BLaER1 treated with 17β-estradiol and CSF1 and Interleukin-3, amounts not matched to agents 10 nM and 100 nM (cell line): ENCODE measurements around the gene SPTBN1.

Experiments used
- H3K27ac ChIP-seq, 11 experiments: shearing (Covaris generic); formaldehyde crosslinking; 2 replicates each; pipeline ENCODE4 v1.8.1; 2022
- H3K27me3 ChIP-seq, 11 experiments: shearing (Covaris generic); formaldehyde crosslinking; 2 replicates each; pipeline ENCODE4 v1.8.1; 2022
- H3K36me3 ChIP-seq, 11 experiments: shearing (Covaris generic); formaldehyde crosslinking; 2 replicates each; pipeline ENCODE4 v1.8.1; 2022
- H3K4me1 ChIP-seq, 10 experiments: shearing (Covaris generic); formaldehyde crosslinking; 2 replicates each; pipeline ENCODE4 v1.8.1; 2022
- H3K4me2 ChIP-seq, 11 experiments: shearing (Covaris generic); formaldehyde crosslinking; 2 replicates each; pipeline ENCODE4 v1.8.1; 2022
- H3K4me3 ChIP-seq, 10 experiments: shearing (Covaris generic); formaldehyde crosslinking; 2 replicates each; pipeline ENCODE4 v1.8.1; 2022
- H3K9ac ChIP-seq, 11 experiments: shearing (Covaris generic); formaldehyde crosslinking; 2 replicates each; pipeline ENCODE4 v1.8.1; 2022
- H3K9me3 ChIP-seq, 11 experiments: shearing (Covaris generic); formaldehyde crosslinking; replicated peaks in 1 of 11; 2 replicates each; pipeline ENCODE4 v1.8.1; 2022
- H4K20me1 ChIP-seq, 11 experiments: shearing (Covaris generic); formaldehyde crosslinking; 2 replicates each; pipeline ENCODE4 v1.8.1; 2022
- Cebpa-rat ChIP-seq, 11 experiments: shearing (Covaris generic); IDR thresholded peaks; 2 replicates each; pipeline ENCODE4 v1.8.1; 2022

The SPTBN1 gene

DNA sequence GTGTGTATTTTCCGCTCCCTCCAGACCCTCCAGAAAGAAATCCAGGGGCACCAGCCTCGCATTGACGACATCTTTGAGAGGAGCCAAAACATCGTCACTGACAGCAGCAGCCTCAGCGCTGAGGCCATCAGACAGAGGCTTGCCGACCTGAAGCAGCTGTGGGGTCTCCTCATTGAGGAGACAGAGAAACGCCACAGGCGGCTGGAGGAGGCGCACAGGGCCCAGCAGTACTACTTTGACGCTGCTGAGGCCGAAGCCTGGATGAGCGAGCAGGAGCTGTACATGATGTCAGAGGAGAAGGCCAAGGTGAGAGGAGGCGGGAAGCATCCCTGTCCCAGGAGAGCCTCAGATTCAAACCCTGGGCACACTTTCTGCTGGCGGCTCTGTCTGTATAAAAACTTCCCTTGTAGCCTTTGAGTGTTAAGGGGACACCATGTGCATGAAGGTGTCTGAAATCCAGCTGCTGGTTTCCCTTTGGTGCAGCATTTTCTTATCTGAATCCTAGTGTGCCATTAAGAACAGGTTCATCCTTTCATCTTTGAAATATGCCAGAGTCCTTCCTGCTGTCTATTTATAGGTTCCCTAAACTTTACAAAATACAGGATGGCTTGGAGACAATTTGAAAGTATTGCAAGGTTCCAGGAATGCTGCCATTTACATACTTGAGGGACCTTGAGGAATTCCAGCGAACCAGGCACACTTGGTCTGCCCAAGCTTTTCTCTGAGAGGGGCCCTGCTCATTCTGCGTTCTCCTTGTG lies 190.2 kb downstream of the SPTBN1 start:
- Histone ChIP-seq H3K4me3 (no peak overlapping the region), H4K20me1 (peaks cover 0 to 73% (median 36%) of the 10 kb centered on the region in 11 experiments; a peak in 15 of 22 replicates), H3K9me3 (no peaks in the 10 kb centered on the region), H3K9ac (no peak overlapping the region), H3K36me3 (peaks cover 89 to 100% (median 99%) of the 10 kb centered on the region in 11 experiments), H3K27me3 (no peaks in the 10 kb centered on the region), H3K4me1 (no peaks in the 10 kb centered on the region), H3K4me2 (no peak overlapping the region), H3K27ac (no peak overlapping the region)
- TF ChIP-seq Cebpa-rat (IDR thresholded peaks at IDR 0.05) = no peak

GRCh38 chr2:54648256-54648655 lies 192.1 kb downstream of the SPTBN1 start:
- peaks cover 87 to 100% (median 100%) of the 10 kb centered on the region in 11 experiments for H3K36me3 ChIP-seq
- no peak overlapping the region for H3K9ac ChIP-seq
- H3K27ac ChIP-seq = no peak overlapping the region
- no peak overlapping the region for H3K4me3 ChIP-seq
- H3K4me1 ChIP-seq = no peaks in the 10 kb centered on the region
- no peak overlapping the region for H3K4me2 ChIP-seq
- H3K27me3 ChIP-seq = no peaks in the 10 kb centered on the region
- TF ChIP-seq Cebpa-rat (IDR thresholded peaks at IDR 0.05) = no peak
- H4K20me1 ChIP-seq = peaks cover 0 to 77% (median 34%) of the 10 kb centered on the region in 11 experiments; a peak in 15 of 22 replicates
- no peaks in the 10 kb centered on the region for H3K9me3 ChIP-seq

- no peak overlapping the region for H3K9ac ChIP-seq
- H3K27ac ChIP-seq = no peak overlapping the region
- peaks cover 87 to 100% (median 100%) of the 10 kb centered on the region in 11 experiments for H3K36me3 ChIP-seq
- peaks cover 0 to 83% (median 43%) of the 10 kb centered on the region in 11 experiments; a peak in 15 of 22 replicates for H4K20me1 ChIP-seq
- H3K9me3 ChIP-seq = no peaks in the 10 kb centered on the region
- no peak for TF ChIP-seq Cebpa-rat (IDR thresholded peaks at IDR 0.05)
- no peak overlapping the region for H3K4me3 ChIP-seq
- H3K27me3 ChIP-seq = no peaks in the 10 kb centered on the region
- H3K4me1 ChIP-seq = no peaks in the 10 kb centered on the region
- H3K4me2 ChIP-seq = no peak overlapping the region
Observed at GRCh38 chr2:54649191-54649590, 193.1 kb downstream of the SPTBN1 start.

- H4K20me1 ChIP-seq = peaks cover 0 to 87% (median 43%) of the 10 kb centered on the region in 11 experiments; a peak in 15 of 22 replicates
- H3K4me1 ChIP-seq = no peaks in the 10 kb centered on the region
- H3K36me3 ChIP-seq = peaks cover 87 to 100% (median 100%) of the 10 kb centered on the region in 11 experiments
- H3K4me3 ChIP-seq = no peak overlapping the region
- no peak for TF ChIP-seq Cebpa-rat (IDR thresholded peaks at IDR 0.05)
- H3K27me3 ChIP-seq = no peaks in the 10 kb centered on the region
- H3K9me3 ChIP-seq = no peaks in the 10 kb centered on the region
- no peak overlapping the region for H3K9ac ChIP-seq
- H3K27ac ChIP-seq = no peak overlapping the region
- H3K4me2 ChIP-seq = no peak overlapping the region
Observed at GRCh38 chr2:54649633-54650032, 193.5 kb downstream of the SPTBN1 start.

- Histone ChIP-seq H4K20me1 (peaks cover 0 to 88% (median 43%) of the 10 kb centered on the region in 11 experiments; a peak in 15 of 22 replicates), H3K4me1 (no peaks in the 10 kb centered on the region), H3K9ac (no peak overlapping the region), H3K9me3 (no peaks in the 10 kb centered on the region), H3K27ac (no peak overlapping the region), H3K36me3 (peaks cover 87 to 100% (median 100%) of the 10 kb centered on the region in 11 experiments), H3K4me3 (no peak overlapping the region), H3K27me3 (no peaks in the 10 kb centered on the region), H3K4me2 (no peak overlapping the region)
- no peak for TF ChIP-seq Cebpa-rat (IDR thresholded peaks at IDR 0.05)
Observed at GRCh38 chr2:54650612-54651011, 194.5 kb downstream of the SPTBN1 start.

- Histone ChIP-seq H3K4me1 (no peaks in the 10 kb centered on the region), H3K27me3 (no peaks in the 10 kb centered on the region), H3K9me3 (no peaks in the 10 kb centered on the region), H3K4me3 (no peak overlapping the region), H3K9ac (no peak overlapping the region), H3K36me3 (peaks cover 83 to 100% (median 100%) of the 10 kb centered on the region in 11 experiments), H3K4me2 (no peak overlapping the region), H4K20me1 (peaks cover 0 to 85% (median 42%) of the 10 kb centered on the region in 11 experiments; a peak in 15 of 22 replicates), H3K27ac (no peak overlapping the region)
- no peak for TF ChIP-seq Cebpa-rat (IDR thresholded peaks at IDR 0.05)
Observed at GRCh38 chr2:54651291-54651690, 195.2 kb downstream of the SPTBN1 start.

DNA sequence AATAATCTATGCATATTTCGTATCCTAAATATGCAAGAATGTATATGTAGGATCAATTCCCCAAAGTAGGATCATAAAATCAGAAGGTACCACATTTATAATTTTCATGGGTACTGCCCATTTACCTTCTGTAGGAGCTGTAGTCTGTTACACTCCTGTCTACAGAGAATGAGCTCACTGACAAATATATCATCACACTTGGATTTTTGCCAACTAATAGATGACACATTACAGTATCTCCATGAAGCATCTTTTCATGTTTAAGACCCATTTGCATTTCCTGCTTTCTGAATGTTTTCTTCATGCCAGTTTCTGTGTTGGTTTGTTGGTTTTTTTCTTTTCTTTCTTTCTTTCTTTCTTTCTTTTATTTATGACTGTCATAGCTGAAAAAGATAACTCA lies 196.4 kb downstream of the SPTBN1 start:
- no peaks in the 10 kb centered on the region for H3K4me1 ChIP-seq
- no peak overlapping the region for H3K9ac ChIP-seq
- H3K4me2 ChIP-seq = no peak overlapping the region
- TF ChIP-seq Cebpa-rat (IDR thresholded peaks at IDR 0.05) = no peak
- H3K4me3 ChIP-seq = no peak overlapping the region
- peaks cover 0 to 88% (median 48%) of the 10 kb centered on the region in 11 experiments; a peak in 16 of 22 replicates for H4K20me1 ChIP-seq
- H3K27ac ChIP-seq = no peak overlapping the region
- no peaks in the 10 kb centered on the region for H3K27me3 ChIP-seq
- H3K9me3 ChIP-seq = no peaks in the 10 kb centered on the region
- peaks cover 80 to 100% (median 100%) of the 10 kb centered on the region in 11 experiments for H3K36me3 ChIP-seq

GRCh38 chr2:54653572-54654204 lies 197.6 kb downstream of the SPTBN1 start:
- Histone ChIP-seq H3K4me1 (no peaks in the 10 kb centered on the region), H3K4me3 (no peak overlapping the region), H3K27me3 (no peaks in the 10 kb centered on the region), H3K4me2 (no peak overlapping the region), H3K27ac (no peak overlapping the region), H3K9ac (no peak overlapping the region), H3K36me3 (peaks cover 74 to 100% (median 100%) of the 10 kb centered on the region in 11 experiments), H4K20me1 (peaks cover 0 to 93% (median 52%) of the 10 kb centered on the region in 11 experiments; a peak in 17 of 22 replicates), H3K9me3 (no peaks in the 10 kb centered on the region)
- TF ChIP-seq Cebpa-rat (IDR thresholded peaks at IDR 0.05) = no peak

- Histone ChIP-seq H3K9ac (no peak overlapping the region), H3K27me3 (no peaks in the 10 kb centered on the region), H3K4me1 (no peaks in the 10 kb centered on the region), H3K4me2 (no peak overlapping the region), H3K9me3 (no peaks in the 10 kb centered on the region), H3K4me3 (no peak overlapping the region), H3K27ac (no peak overlapping the region), H4K20me1 (peaks cover 0 to 94% (median 54%) of the 10 kb centered on the region in 11 experiments; a peak in 17 of 22 replicates), H3K36me3 (peaks cover 73 to 100% (median 100%) of the 10 kb centered on the region in 11 experiments)
- no peak for TF ChIP-seq Cebpa-rat (IDR thresholded peaks at IDR 0.05)
Observed at GRCh38 chr2:54655046-54655809, 199.1 kb downstream of the SPTBN1 start.
